Measurements from ENCODE around the gene B3GNT3. TPM values are rescaled to one million over a fixed set of nuclear protein-coding genes. Genes with fewer than 3 reads are reported as not detected.

The B3GNT3 gene
- total and polyA plus RNA-seq, 9 of the 15 experiments (the other 6 are each of a cell fraction or from before 2014, with no cell fraction given): 0.06 to 0.11 (median 0.07) TPM; not detected in 6

- no peak for TF ChIP-seq MLX (CRISPR knock-in tag; conservative IDR thresholded peaks at IDR 0.05)
- no peak for TF ChIP-seq ZNF232 (CRISPR knock-in tag; IDR thresholded peaks at IDR 0.05)
- TF ChIP-seq FOXA1 (IDR thresholded peaks at IDR 0.05; ENCODE audit: borderline replicate concordance): no peak
- TF ChIP-seq THRB (CRISPR knock-in tag; conservative IDR thresholded peaks at IDR 0.05): 0 out of 2 replicates have a peak, but pooled peaks have one; percentile 53
- no peak for TF ChIP-seq ZNF124 (CRISPR knock-in tag; IDR thresholded peaks at IDR 0.05)
- peak; percentile 88 for TF ChIP-seq RBM25 (IDR thresholded peaks at IDR 0.05; ENCODE audit: low read depth, low read length, severe bottlenecking)
- no peak for TF ChIP-seq KAT2B (IDR thresholded peaks at IDR 0.05; ENCODE audit: low read depth, low read length)
- no peak for TF ChIP-seq HMBOX1 (IDR thresholded peaks at IDR 0.05)
- TF ChIP-seq FUS (optimal IDR thresholded peaks at IDR 0.05; ENCODE audit: low read depth, low read length): peak; percentile 85
- TF ChIP-seq SP2 (IDR thresholded peaks at IDR 0.05; ENCODE audit: extremely low read depth, low read depth, low read length, poor library complexity, severe bottlenecking): peak; percentile 93
- no peak for TF ChIP-seq ZNF551 (CRISPR knock-in tag; IDR thresholded peaks at IDR 0.05)
- TF ChIP-seq POLR2H (tag; IDR thresholded peaks at IDR 0.05; ENCODE audit: low read depth): peak; percentile 95
- TF ChIP-seq PKNOX1 (IDR thresholded peaks at IDR 0.05): peak; percentile 100
- no peak for TF ChIP-seq CREB3 (tag; conservative IDR thresholded peaks at IDR 0.05; ENCODE audit: low read depth)
- peak; percentile 77; the same call in 1 of the 2 replicates for TF ChIP-seq ZNF592 (IDR thresholded peaks at IDR 0.05)
- no peak for TF ChIP-seq ZC3H4 (CRISPR knock-in tag; IDR thresholded peaks at IDR 0.05; ENCODE audit: borderline replicate concordance)
- TF ChIP-seq SMC3 (conservative IDR thresholded peaks at IDR 0.05; ENCODE audit: insufficient read depth, low read depth, low read length): peak; percentile 93
These were observed 64.8 kb downstream of the B3GNT3 start, which contains the start of gene RPL18A (continued) for GRCh38 chr19:17859533-17860330.

Data from K562 (cell line).